HG03095 (cell line): ENCODE results near the gene CDKAL1.
"Not testable (repeated sequence)": the region's sequence is repeated elsewhere in the genome, so short reads cannot be mapped to it uniquely, and the experiment has no call there.

Experiments
- ATAC-seq: cut with Tn5 transposase; IDR thresholded peaks from one replicate; pipeline ENCODE4 v1.9.1; 2021; ENCODE audit warnings: moderate library complexity; ENCODE audit not compliant: unreplicated experiment

Gene CDKAL1

DNA sequence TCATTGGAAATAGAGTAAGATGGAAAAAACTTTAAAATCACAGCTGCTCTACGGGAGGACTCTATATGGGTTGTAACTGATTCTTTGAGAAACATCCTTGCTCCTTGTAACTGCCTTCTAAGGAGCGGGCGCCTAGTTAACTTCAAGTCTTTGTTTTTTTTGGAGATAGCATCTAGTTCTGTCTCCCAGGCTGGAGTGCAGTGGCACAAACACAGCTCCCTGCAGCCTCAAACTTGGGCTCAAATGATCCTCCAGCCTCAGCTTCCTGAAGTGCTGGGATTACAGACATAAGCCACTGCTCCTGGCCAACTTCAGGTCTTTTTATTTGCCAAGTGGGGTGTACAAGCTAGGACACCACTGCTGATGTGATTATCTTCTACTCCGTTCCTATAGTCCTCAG, 552.9 kb downstream of the CDKAL1 start:
- ATAC-seq, result no peak

GRCh38 chr6:21091411-21091810, 557.2 kb downstream of the CDKAL1 start:
- ATAC-seq, result no peak

GRCh38 chr6:21092231-21092772, 558.0 kb downstream of the CDKAL1 start:
- ATAC-seq, result not testable (repeated sequence)

DNA sequence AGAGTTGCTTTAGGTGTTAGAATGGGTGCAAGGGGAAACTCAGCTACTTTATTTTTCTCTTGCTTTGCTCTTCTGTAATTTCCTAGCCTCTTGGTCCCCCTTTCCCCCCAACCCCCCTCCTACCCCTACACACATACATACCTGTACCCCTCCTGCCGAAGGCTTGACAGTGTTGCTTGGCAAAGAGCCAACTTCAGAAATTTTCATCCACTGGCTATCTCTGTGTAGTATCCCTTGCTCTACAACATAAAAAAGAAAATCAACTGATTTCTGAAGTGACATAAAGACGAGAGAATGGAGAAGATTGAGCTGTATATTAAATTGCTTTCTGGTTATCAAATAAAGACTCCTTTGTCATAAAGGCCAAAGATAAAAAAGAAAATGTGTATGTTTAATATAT, 561.2 kb downstream of the CDKAL1 start:
- ATAC-seq, result no peak

DNA sequence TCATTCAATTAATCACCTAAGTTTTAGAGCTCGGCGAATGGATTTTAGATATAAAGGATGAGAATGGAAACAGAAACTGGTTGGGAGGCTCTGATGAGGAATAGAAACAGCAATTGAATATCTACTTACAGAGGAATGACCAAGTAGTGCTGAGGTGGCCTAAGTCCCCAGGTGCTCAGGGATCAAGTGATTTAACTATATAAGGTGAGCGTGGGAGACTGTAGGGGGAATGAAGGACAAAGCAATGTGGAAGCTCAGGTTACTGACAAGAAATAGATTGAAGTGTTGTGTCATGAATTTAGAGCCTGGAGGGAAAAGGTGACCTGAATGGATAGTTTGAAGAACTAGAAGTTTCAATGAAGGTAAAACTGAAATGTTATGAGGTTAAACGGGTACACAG, 563.9 kb downstream of the CDKAL1 start:
- no peak for ATAC-seq

- ATAC-seq, result no peak
Measured at GRCh38 chr6:21098744-21099143, 564.5 kb downstream of the CDKAL1 start.

- no peak for ATAC-seq
Measured at GRCh38 chr6:21099338-21100314, 565.4 kb downstream of the CDKAL1 start.

DNA sequence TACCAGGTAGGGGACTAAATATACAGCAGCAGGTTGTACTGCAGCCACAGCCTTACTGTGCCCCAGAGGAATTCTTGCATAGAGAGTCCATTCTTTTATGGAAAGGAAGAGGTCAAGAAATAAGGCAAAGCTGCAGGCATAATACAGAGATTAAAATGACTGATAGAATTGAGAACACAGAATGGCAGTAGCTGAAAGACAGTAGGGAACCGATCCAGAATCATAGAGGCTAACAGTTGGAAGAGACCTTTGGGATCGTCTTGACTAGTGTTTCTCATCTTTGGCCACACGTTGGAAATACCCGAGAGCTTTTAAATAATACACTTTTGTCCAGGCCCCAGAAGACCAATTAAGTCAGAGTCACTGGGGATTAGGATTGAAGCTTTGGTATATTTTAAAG, 566.7 kb downstream of the CDKAL1 start:
- ATAC-seq, result no peak

- no peak for ATAC-seq
Measured at GRCh38 chr6:21101694-21102093, 567.4 kb downstream of the CDKAL1 start.

DNA sequence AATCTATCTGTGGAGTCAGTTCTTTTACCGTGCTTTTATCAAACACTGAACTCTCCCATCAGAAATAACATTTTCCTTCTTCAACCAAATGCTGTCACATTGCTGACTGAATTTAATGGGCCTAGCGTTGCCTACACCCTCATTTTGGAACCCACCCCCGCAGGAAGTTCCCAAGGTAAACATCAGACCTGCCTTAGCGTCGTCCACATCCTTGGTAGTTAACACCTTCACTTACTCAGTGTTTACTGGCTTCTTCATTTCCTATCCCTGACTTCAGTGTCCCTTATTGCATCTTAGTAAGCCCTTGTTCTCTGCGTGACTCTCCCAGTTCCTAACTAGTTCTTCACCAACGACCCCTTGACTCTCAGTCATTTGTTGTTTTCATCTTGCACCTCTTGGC, 567.9 kb downstream of the CDKAL1 start:
- ATAC-seq, result no peak

DNA sequence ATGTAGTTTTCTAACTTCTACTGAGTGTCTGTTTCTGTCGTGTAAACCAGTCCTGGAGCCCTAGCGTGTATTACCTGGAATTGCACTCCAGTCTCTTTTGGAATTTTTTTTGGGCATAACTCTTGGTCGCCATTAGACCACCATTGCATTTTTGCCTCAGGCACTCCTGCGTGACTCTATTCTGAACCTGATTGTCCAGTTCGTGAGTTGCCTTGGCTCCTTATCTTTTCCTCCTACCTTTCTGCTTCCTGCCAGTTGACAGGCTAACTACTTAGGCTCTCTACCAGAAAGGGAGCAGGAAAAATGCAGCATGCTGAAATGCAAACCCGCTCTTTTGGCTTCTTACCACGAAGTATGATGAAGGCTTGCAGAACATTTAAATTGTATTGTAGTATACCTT, 568.4 kb downstream of the CDKAL1 start:
- ATAC-seq, result no peak

- no peak for ATAC-seq
Measured at GRCh38 chr6:21103626-21104224, 569.5 kb downstream of the CDKAL1 start.

DNA sequence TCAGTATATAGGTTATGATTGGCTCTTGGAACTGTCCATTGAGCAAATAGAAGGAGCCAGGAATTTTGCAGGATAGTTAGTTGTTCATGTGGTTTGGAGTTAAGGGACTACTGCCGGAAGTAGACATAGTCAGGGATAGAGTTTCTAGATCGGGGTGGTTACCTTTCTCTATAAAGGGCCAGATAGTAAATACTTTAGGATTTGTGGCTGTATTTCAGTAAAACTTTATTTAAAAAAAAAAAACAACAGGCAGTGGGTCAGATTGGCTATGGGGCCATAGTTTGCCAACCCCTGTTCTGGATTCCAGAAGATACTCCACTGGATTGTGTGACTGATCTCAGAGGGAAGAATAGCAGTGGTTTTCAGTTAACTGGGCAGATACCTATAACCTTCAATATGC, 570.0 kb downstream of the CDKAL1 start:
- no peak for ATAC-seq

DNA sequence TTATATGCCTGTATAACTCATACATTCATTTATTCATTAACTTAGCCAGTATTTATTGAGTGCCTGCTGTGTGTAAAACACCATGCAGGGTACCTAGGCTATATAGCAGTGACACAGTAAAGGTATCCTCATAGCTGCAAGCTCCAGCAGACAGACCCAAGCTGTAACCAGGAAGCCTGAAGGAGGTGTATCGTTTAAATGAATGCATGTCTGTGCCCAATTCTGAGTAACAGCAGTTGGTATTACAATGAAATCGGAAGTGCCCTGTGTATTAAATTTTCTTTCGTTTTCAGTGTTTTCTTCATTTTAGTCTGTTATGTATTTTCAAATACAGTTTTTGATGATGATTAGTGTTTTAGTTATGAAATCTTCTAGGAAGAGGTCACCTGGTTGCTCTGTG, 573.5 kb downstream of the CDKAL1 start:
- ATAC-seq, result no peak

GRCh38 chr6:21109391-21110178, 575.3 kb downstream of the CDKAL1 start:
- ATAC-seq, result no peak

DNA sequence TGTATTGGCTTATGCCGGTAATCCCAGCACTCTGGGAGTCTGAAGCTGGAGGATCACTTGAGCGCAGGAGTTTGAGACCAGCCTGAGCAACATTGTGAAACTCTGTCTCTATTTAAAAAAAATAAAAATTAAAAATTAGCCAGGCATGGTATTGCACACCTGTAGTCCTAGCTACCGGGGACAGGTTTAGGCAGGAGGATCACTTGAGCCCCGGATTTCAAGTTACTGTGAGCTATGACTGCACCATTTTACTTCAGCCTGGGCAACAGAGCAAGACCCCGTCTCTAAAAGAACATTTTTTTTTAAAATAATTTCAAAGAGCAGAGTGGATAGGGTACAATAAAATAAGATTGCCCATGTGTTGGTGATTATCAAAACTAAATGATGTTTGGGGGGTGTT, 576.4 kb downstream of the CDKAL1 start:
- ATAC-seq, result no peak

GRCh38 chr6:21111093-21111725, 577.0 kb downstream of the CDKAL1 start:
- ATAC-seq, result no peak

DNA sequence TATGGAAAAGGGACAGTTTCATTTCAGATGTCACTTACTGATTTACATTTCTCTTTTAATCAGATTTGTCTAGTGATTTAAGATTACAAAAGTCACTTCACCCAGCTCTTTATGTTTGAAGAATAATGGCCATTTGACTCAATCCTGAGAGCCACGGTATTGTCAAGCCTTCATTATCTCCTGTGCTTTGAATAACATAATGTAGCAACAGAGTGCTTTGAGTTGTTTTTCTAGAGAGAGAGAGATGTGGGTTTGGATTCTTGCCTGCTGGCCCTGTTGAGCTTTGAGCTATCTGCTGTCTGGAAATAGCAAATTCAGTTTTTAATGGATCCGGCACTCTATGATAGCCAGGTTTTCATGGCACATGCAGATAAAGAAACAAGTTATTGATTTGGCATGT, 580.9 kb downstream of the CDKAL1 start:
- no peak for ATAC-seq

DNA sequence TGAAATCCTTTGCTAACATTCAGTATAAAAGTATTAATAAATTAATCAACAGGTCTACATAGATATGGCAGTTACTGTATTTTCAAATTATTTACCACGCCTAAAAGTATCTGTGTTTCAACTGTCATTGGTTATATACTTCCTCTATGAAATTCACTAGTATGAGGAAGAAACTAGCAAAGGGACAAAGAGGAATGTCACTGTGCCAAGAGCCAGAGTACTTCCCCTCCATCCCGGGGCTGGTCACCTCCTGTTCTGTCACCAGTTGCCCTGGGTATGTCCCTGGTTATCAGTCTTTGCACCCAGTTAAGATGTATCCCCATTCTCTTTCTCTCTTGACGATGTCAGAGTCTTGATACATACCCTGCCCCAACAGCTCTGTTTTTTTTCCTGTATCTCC, 582.5 kb downstream of the CDKAL1 start:
- ATAC-seq, result no peak

DNA sequence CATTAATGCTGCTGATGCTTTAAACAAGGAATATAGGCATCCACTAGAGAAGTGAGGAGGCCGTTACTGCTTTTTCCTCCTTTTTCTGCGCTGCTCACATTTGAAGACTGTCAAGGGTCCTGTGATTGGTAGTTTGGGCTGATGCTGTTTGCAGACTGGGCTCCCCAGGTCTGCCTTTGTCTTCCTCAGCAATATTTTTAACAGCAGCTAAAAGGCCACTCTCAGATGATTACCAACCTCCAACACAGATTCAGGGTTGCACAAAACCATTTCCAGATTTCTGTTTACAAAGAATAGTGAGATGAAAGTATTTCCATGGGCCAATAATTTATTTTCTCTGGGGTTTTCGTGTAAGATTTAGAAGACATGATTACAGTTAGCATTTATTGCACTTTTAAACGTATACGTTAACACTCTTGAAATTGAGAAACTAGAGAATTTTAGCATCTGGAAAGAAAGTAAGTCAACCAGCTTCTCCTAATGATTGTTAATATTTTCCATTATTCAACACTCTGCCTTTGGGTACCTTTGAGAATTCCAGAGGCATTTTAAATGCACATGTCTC, 584.0 kb downstream of the CDKAL1 start:
- ATAC-seq, result no peak
